Endothelial cell (in vitro differentiated cells): ENCODE data around the gene MT1G. TPM values are rescaled to one million over a fixed set of nuclear protein-coding genes. Genes with fewer than 3 reads are reported as not detected.

Source experiments
- DNase-seq: peaks from one replicate; pipeline ENCODE4 v3.0.0; 2021; ENCODE audit warnings: low spot score
- H3K27ac Mint-ChIP-seq: one replicate; pipeline ENCODE4 v1.8.0; 2021; ENCODE audit warnings: mixed read lengths, inconsistent platforms; ENCODE audit not compliant: unreplicated experiment
- H3K27me3 Mint-ChIP-seq: one replicate; pipeline ENCODE4 v1.8.0; 2021; ENCODE audit warnings: mild to moderate bottlenecking, moderate library complexity, mixed read lengths, inconsistent platforms; ENCODE audit not compliant: unreplicated experiment
- H3K36me3 Mint-ChIP-seq: one replicate; pipeline ENCODE4 v1.8.0; 2021; ENCODE audit warnings: mild to moderate bottlenecking, low read depth, mixed read lengths, inconsistent platforms; ENCODE audit not compliant: unreplicated experiment
- H3K4me1 Mint-ChIP-seq: one replicate; pipeline ENCODE4 v1.8.0; 2021; ENCODE audit warnings: mild to moderate bottlenecking, mixed read lengths, inconsistent platforms; ENCODE audit not compliant: unreplicated experiment
- H3K4me3 Mint-ChIP-seq: one replicate; pipeline ENCODE4 v1.8.0; 2021; ENCODE audit warnings: mild to moderate bottlenecking, mixed read lengths, inconsistent platforms; ENCODE audit not compliant: unreplicated experiment
- H3K9me3 Mint-ChIP-seq: one replicate; pipeline ENCODE4 v1.8.0; 2021; ENCODE audit warnings: mixed read lengths, inconsistent platforms; ENCODE audit not compliant: unreplicated experiment
- CTCF ChIP-seq: fragments of 200-600 bp; sonication (generic); IDR thresholded peaks from one replicate; pipeline ENCODE4 v1.5.0; 2021; ENCODE audit warnings: antibody characterized with exemption; ENCODE audit not compliant: unreplicated experiment
- total RNA-seq: library from RNA; stranded (reverse); fragmentation: NEBNext Ultra II Directional; extraction: Animal tissue kit (Norgen Biotek cat#: 25700); gene quantifications from one replicate; pipeline ENCODE4 v1.2.1, GENCODE V29; 2021; ENCODE audit not compliant: unreplicated experiment

Gene MT1G
- total RNA-seq, 1 donor from 2014 or later = not detected

- H3K36me3 Mint-ChIP-seq = peaks cover 5% of the 10 kb centered on the region
- no peaks in the 10 kb centered on the region for H3K9me3 Mint-ChIP-seq
- peaks cover 5% of the 10 kb centered on the region for H3K4me1 Mint-ChIP-seq
- H3K4me3 Mint-ChIP-seq = peak overlapping the region; percentile 80
- no peak for DNase-seq
- H3K27ac Mint-ChIP-seq = no peak overlapping the region
- no peak for TF ChIP-seq CTCF
- peaks cover 17% of the 10 kb centered on the region for H3K27me3 Mint-ChIP-seq
These were observed 50.4 kb downstream of the MT1G start for GRCh38 chr16:56617212-56618085.

Other genes with a start within 250 kb of the MT1G start
- 90.7 TPM for gene AMFR, start 242.5 kb downstream of the MT1G start, total RNA-seq
- 126 TPM for gene NUDT21, start 216.7 kb downstream of the MT1G start, total RNA-seq
- gene OGFOD1, start 216.5 kb downstream of the MT1G start, total RNA-seq = 24.8 TPM
- 37.5 TPM for gene BBS2, start 148.0 kb downstream of the MT1G start, total RNA-seq
- gene MT4, start 103.0 kb downstream of the MT1G start, total RNA-seq = not detected
- not detected for gene MT3, start 78.5 kb downstream of the MT1G start, total RNA-seq
- gene MT2A, start 59.5 kb downstream of the MT1G start, total RNA-seq = 2.4 TPM
- gene MT1E, start 42.3 kb downstream of the MT1G start, total RNA-seq = not detected
- gene MT1M, start 35.4 kb downstream of the MT1G start, total RNA-seq = not detected
- gene MT1A, start 29.4 kb downstream of the MT1G start, total RNA-seq = not detected
- not detected for gene MT1B, start 16.2 kb downstream of the MT1G start, total RNA-seq
- gene MT1F, start 10.1 kb downstream of the MT1G start, total RNA-seq = not detected
- gene MT1H, start 1.7 kb upstream of the MT1G start, total RNA-seq = not detected
- gene MT1X, start 14.4 kb upstream of the MT1G start, total RNA-seq = 2.3 TPM
- gene NUP93, start 62.1 kb upstream of the MT1G start, total RNA-seq = 92.9 TPM
- not detected for gene SLC12A3, start 197.1 kb upstream of the MT1G start, total RNA-seq